HEK293T (cell line): ENCODE data around the gene NHSL1.

Source experiments
- CTCF ChIA-PET: fragments of 350-600 bp; formaldehyde crosslinking; extraction: SDS; loops from one replicate; lab custom pipeline; 2021; ENCODE audit warnings: antibody characterized with exemption, inconsistent platforms; lab: Yijun Ruan, JAX
- POLR2A ChIA-PET: fragments of 350-600 bp; formaldehyde crosslinking; extraction: SDS; loops from one replicate; lab custom pipeline; 2020; ENCODE audit warnings: antibody characterized with exemption, inconsistent platforms; lab: Yijun Ruan, JAX
- DNase-seq: peaks from one replicate; pipeline ENCODE4 v3.0.0; 2012; ENCODE audit warnings: mixed read lengths; ENCODE audit errors: extremely low spot score
- ARNT ChIP-seq: fragments of 450-650 bp; IDR thresholded peaks from 2 replicates; pipeline ENCODE4 v1.6.1; 2017; ENCODE audit warnings: mild to moderate bottlenecking
- BHLHE40 ChIP-seq: fragments of 450-650 bp; IDR thresholded peaks from 2 replicates; pipeline ENCODE4 v1.6.1; 2016; ENCODE audit warnings: mild to moderate bottlenecking, moderate library complexity, borderline replicate concordance
- CTBP1 ChIP-seq: fragments of 450-650 bp; IDR thresholded peaks from 2 replicates; pipeline ENCODE4 v1.6.1; 2016; ENCODE audit warnings: borderline replicate concordance
- ELF4 ChIP-seq: fragments of 450-650 bp; IDR thresholded peaks from 2 replicates; pipeline ENCODE4 v1.6.1; 2017; ENCODE audit warnings: antibody characterized with exemption
- FOXA1 ChIP-seq: fragments of 450-650 bp; IDR thresholded peaks from 2 replicates; pipeline ENCODE4 v1.6.1; 2016; ENCODE audit warnings: mild to moderate bottlenecking
- FOXK2 ChIP-seq: fragments of 450-650 bp; IDR thresholded peaks from 2 replicates; pipeline ENCODE4 v1.6.1; 2016; ENCODE audit warnings: mild to moderate bottlenecking
- FOXM1 ChIP-seq: fragments of 450-650 bp; IDR thresholded peaks from 2 replicates; pipeline ENCODE4 v1.6.1; 2017; ENCODE audit warnings: mild to moderate bottlenecking, borderline replicate concordance
- HDGF ChIP-seq: fragments of 450-650 bp; IDR thresholded peaks from 2 replicates; pipeline ENCODE4 v1.6.1; 2017; ENCODE audit warnings: antibody characterized with exemption, borderline replicate concordance
- L3MBTL2 ChIP-seq: fragments of 450-650 bp; conservative IDR thresholded peaks from 2 replicates; pipeline ENCODE4 v1.6.1; 2016; ENCODE audit warnings: mild to moderate bottlenecking
- LEF1 ChIP-seq: fragments of 450-650 bp; IDR thresholded peaks from 2 replicates; pipeline ENCODE4 v1.6.1; 2017; ENCODE audit warnings: mild to moderate bottlenecking, borderline replicate concordance
- NFRKB ChIP-seq: fragments of 450-650 bp; IDR thresholded peaks from 2 replicates; pipeline ENCODE4 v1.6.1; 2016; ENCODE audit warnings: mild to moderate bottlenecking, moderate library complexity
- SP1 ChIP-seq: fragments of 450-650 bp; IDR thresholded peaks from 2 replicates; pipeline ENCODE4 v1.6.1; 2017
- SUZ12 ChIP-seq: fragments of 450-650 bp; IDR thresholded peaks from 2 replicates; pipeline ENCODE4 v1.6.1; 2016; ENCODE audit warnings: mild to moderate bottlenecking
- TARDBP ChIP-seq: fragments of 450-650 bp; IDR thresholded peaks from 2 replicates; pipeline ENCODE4 v1.6.1; 2016
- ZNF384 ChIP-seq: fragments of 450-650 bp; IDR thresholded peaks from 2 replicates; pipeline ENCODE4 v1.6.1; 2016
- TF ChIP-seq, protein P1 (sequence below): fragments of 450-650 bp; IDR thresholded peaks from 2 replicates; pipeline ENCODE4 v1.6.1; 2016

Gene NHSL1

DNA sequence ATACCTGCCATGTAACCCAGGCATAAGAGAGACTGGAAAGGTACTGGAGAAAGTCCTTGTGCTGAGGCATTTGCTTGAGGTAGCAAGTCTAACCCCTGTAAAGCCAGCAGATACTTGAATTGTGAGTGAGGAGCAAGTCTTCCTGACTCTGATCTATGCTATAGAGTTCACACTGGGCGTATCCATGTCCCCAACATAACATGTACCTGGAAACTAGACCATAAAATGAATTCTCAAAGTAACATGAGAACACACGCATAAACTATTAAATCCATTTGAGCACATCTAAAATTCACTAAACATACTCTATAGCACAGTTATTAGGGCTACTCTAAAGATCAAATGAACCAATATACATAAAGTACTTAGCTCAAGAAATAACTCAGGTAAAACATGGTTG lies 2.0 kb downstream of the NHSL1 start:
- CTCF ChIA-PET, result no interaction called here
- DNase-seq, result no peak
- TF ChIP-seq L3MBTL2, result 0 out of 2 replicates have a peak, but pooled peaks have one; percentile 10
- TF ChIP-seq LEF1, result no peak
- POLR2A ChIA-PET, result no interaction called here

DNA sequence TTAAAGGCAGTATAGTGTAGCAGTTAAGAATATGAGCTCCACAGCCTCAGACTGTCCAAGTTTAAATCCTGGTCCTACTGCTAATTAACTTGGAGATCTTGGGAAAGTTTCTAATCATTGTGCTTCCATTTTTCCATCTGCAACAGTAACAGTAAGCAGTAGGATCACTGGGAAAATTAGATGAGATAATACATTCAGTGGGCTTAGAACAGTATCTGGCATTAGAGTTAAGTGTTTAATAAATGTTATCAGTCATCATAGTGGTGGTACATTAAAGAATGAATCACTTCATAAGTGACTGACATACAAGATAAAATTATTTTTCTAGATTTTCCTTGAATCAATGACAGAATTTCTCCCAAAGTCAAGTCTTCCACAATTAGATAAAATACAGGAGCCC lies 5.0 kb downstream of the NHSL1 start:
- TF ChIP-seq, protein P1, sequence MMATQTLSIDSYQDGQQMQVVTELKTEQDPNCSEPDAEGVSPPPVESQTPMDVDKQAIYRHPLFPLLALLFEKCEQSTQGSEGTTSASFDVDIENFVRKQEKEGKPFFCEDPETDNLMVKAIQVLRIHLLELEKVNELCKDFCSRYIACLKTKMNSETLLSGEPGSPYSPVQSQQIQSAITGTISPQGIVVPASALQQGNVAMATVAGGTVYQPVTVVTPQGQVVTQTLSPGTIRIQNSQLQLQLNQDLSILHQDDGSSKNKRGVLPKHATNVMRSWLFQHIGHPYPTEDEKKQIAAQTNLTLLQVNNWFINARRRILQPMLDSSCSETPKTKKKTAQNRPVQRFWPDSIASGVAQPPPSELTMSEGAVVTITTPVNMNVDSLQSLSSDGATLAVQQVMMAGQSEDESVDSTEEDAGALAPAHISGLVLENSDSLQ, result no peak
- no peak for TF ChIP-seq ZNF384
- no peak for TF ChIP-seq HDGF
- TF ChIP-seq LEF1, result no peak
- TF ChIP-seq ELF4, result no peak
- no peak for TF ChIP-seq SUZ12
- TF ChIP-seq FOXK2, result no peak
- TF ChIP-seq L3MBTL2, result no peak
- no peak for TF ChIP-seq FOXA1
- no peak for TF ChIP-seq ARNT
- TF ChIP-seq SP1, result no peak
- CTCF ChIA-PET, result interaction anchor here (0.9 kb wide), 1 partner anchor 15 kb away, joined by 4 read pairs; no protein-coding TSS in a partner anchor
- POLR2A ChIA-PET, result no interaction called here
- DNase-seq, result no peak

DNA sequence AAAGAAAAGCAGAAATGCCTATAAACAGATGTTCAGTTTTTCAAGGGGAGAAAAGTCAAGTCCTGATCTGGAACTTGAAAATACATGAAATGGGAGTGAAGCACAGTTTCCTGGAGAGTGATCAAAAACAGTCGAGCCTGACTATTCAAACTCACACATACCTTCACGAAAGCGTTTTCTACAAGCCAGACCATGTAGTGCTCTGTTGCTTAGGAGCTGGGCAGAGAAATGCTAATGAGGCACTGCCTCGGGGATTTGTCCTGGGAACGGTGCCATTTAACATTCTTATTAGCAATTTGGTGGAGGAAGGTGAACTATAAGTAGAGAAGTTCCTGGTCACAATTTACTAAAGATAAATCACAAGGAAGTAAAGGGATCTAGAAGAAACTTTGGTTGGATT lies 5.9 kb downstream of the NHSL1 start:
- TF ChIP-seq ZNF384, result no peak
- no peak for TF ChIP-seq SUZ12
- no peak for TF ChIP-seq BHLHE40
- TF ChIP-seq NFRKB, result no peak
- TF ChIP-seq TARDBP, result no peak
- DNase-seq, result no peak
- ChIA-PET POLR2A (no interaction called here), CTCF (interaction anchor here (0.8 to 0.9 kb wide), 2 partner anchors 15 to 89 kb away, joined by 3 to 4 read pairs; partner anchors contain the start of gene HEBP2)

DNA sequence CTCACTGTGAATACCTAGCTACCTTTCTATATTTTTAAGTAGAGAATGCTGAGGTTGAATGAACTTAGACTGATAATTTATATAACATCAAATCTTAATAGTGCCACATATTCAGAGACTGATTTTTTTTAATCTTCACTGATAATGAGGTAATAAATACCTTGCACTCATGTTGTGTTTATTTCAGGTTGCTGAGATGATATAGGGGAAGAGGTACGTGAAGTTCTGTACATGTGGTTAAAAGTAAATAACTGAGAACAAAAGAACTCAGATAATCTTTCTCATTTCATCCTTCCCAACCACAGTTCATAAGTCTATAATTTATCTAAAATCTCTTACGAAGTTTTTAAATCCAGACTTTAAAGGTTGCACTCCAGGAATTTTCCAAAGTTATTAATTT lies 6.4 kb downstream of the NHSL1 start:
- POLR2A ChIA-PET, result no interaction called here
- no peak for DNase-seq
- TF ChIP-seq ELF4 (no peak), FOXA1 (no peak), ZNF384 (no peak), TARDBP (no peak), FOXK2 (no peak), SP1 (no peak), NFRKB (no peak), BHLHE40 (no peak), FOXM1 (no peak), SUZ12 (no peak), L3MBTL2 (no peak), ARNT (no peak), CTBP1 (no peak), HDGF (no peak), LEF1 (no peak)
- TF ChIP-seq, protein P1, result no peak
- CTCF ChIA-PET, result no interaction called here

DNA sequence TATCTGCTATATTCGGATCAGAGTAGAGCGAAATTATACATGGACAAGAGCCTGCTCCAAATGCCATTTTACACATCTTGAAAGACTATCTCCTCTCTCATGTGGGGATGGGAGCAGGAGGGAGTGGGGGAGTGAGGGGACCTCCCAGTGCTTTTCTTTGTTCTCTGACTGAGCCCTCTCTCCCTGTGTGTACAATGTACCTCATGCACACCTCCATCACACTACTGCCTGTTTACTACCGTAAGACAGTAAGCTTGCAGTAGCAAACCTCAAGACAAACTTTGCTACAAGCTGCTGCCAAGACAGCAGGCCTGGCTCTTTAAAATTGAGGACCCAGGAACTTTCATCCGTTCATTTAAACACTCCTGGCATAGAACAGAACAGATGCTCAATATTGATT lies 7.2 kb downstream of the NHSL1 start:
- no peak for TF ChIP-seq NFRKB
- no peak for TF ChIP-seq L3MBTL2
- no peak for TF ChIP-seq ZNF384
- no peak for TF ChIP-seq FOXA1
- TF ChIP-seq CTBP1, result no peak
- no peak for TF ChIP-seq FOXM1
- ChIA-PET POLR2A (no interaction called here), CTCF (interaction anchor here (0.5 to 1.4 kb wide), 2 partner anchors 18 to 35 kb away, joined by 3 read pairs; no protein-coding TSS in a partner anchor)
- DNase-seq, result no peak

DNA sequence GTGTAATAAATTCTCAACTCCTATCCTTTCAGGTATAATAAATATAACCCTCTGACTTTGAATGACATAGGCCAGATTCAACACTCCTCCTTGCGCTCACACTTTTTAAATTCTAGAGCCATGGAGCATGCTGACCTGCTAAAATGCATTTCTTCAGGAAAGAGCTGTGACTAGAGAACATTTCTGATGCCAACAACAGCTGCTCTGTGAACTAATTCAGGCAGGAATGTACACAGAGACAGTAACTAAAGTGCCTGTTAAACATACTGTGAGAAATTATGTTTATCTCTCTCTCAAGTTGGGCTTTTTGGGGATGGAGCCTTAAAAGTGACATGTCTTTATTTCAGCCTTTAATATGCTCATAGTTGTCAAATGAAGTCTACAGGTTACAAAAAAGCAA lies 8.3 kb downstream of the NHSL1 start:
- TF ChIP-seq FOXK2, result no peak
- TF ChIP-seq, protein P1, result peak; percentile 55; the same call in 1 of the 2 replicates
- POLR2A ChIA-PET, result interaction anchor here (0.7 kb wide), 1 partner anchor 13 kb away, joined by 3 read pairs; no protein-coding TSS in a partner anchor
- no peak for DNase-seq
- CTCF ChIA-PET, result interaction anchor here (1.4 kb wide), 1 partner anchor 19 kb away, joined by 3 read pairs; no protein-coding TSS in a partner anchor

DNA sequence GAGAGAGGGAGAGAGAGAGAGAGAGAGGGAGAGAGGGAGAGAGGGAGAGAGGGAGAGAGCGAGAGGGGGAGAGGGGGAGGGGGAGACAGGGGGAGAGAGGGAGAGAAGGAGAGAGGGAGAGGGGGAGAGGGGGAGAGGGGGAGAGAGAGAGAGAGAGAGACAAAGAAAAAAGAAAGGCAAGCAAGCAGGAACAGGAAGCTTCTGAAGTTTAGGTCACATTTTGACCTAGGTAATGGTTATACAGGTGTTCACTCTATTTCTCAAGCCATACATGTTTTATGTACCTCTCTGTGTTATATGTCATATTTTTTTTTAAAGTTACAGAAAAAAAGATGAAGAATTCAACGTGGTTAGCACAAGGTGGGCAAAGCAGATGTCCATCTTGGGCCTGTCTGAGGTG lies 9.4 kb downstream of the NHSL1 start:
- TF ChIP-seq ZNF384, result no peak
- no peak for TF ChIP-seq FOXK2
- TF ChIP-seq NFRKB, result no peak
- TF ChIP-seq HDGF, result no peak
- no peak for TF ChIP-seq LEF1
- no peak for TF ChIP-seq ARNT
- TF ChIP-seq, protein P1, result no peak
- no peak for TF ChIP-seq SUZ12
- no peak for TF ChIP-seq CTBP1
- TF ChIP-seq SP1, result no peak
- CTCF ChIA-PET, result no interaction called here
- POLR2A ChIA-PET, result no interaction called here
- no peak for DNase-seq
